ENCODE measurements around the gene CD40. TPM values are rescaled to one million over a fixed set of nuclear protein-coding genes. Genes with fewer than 3 reads are reported as not detected.

Gene CD40
- total and polyA plus RNA-seq, 10 of the 15 experiments (the other 5 are each of a cell fraction or from before 2014, with no cell fraction given): 40.8 to 193 (median 89.5) TPM

GRCh38 chr20:46093531-46093930 is 24.6 kb upstream of the CD40 start:
- H3K4me3 ChIP-seq: no peak overlapping the region
- SMC1A ChIA-PET (ENCODE audit: uncharacterized antibody, unreplicated experiment): interaction anchor here (1.5 kb wide), 1 partner anchor 9 kb away, joined by 4 read pairs; no protein-coding TSS in a partner anchor
- no peaks in the 10 kb centered on the region for H4K20me1 ChIP-seq (ENCODE audit: control insufficient read depth, insufficient read depth)
- H3K9me3 ChIP-seq (replicated peaks; ENCODE audit: control insufficient read depth, insufficient read depth, low read length): no peaks in the 10 kb centered on the region
- H3K27ac ChIP-seq (ENCODE audit: control insufficient read depth, insufficient read depth): no peak overlapping the region
- H2AFZ ChIP-seq (ENCODE audit: control insufficient read depth, low read depth, low read length): no peak overlapping the region
- peaks cover 12% of the 10 kb centered on the region for H3K79me2 ChIP-seq (ENCODE audit: control insufficient read depth, insufficient read depth, low read length)
- CTCF ChIA-PET: interaction anchor here (1.5 to 1.7 kb wide), 2 partner anchors 36 to 39 kb away, joined by 4 to 5 read pairs; no protein-coding TSS in a partner anchor
- POLR2A ChIA-PET: no interaction called here
- RAD21 ChIA-PET (ENCODE audit: unreplicated experiment): no interaction called here
- H3K9ac ChIP-seq (ENCODE audit: control insufficient read depth, insufficient read depth, low read length): no peak overlapping the region
- in situ Hi-C loops (cut with MboI): no loop called here
- H3K36me3 ChIP-seq (ENCODE audit: control insufficient read depth in 2 of 2, insufficient read depth in 2 of 2, low read length in 1 of 2): no peaks in the 10 kb centered on the region
- H3K4me1 ChIP-seq (ENCODE audit: control insufficient read depth, insufficient read depth, low read length): peaks cover 3% of the 10 kb centered on the region; the same call in 1 of the 2 replicates
- DNase-seq (ENCODE audit: low read depth, low spot score) (no peak), ATAC-seq (no peak), FAIRE-seq (no peak)
- WGBS (ENCODE audit: insufficient coverage, insufficient replicate concordance, low lambda C conversion rate, missing lambda C conversion rate): 0% methylated on average over 2 of the region's 2 CpGs
- H3K4me2 ChIP-seq (ENCODE audit: control insufficient read depth, insufficient read depth): no peak overlapping the region
- no TSS peak for BruUV-seq (replicated peaks)
- no peaks in the 10 kb centered on the region for H3K27me3 ChIP-seq (replicated peaks in 1 of 2; ENCODE audit: control insufficient read depth in 2 of 2, insufficient read depth in 2 of 2, low read length in 1 of 2)
- intact Hi-C loops (cut with micrococcal nuclease; ENCODE audit: unreplicated experiment): no loop called here
- TF ChIP-seq PML (IDR thresholded peaks at IDR 0.05; ENCODE audit: low read length) (no peak), RUNX3 (IDR thresholded peaks at IDR 0.05; ENCODE audit: low read length) (peak; percentile 29; the same call in 1 of the 2 replicates), CTCF (IDR thresholded peaks at IDR 0.05 in 2 of 3, conservative IDR thresholded peaks at IDR 0.05 in 1 of 3; ENCODE audit: control insufficient read depth in 2 of 3, extremely low read depth in 1 of 3, insufficient read depth in 1 of 3, low read depth in 3 of 3, low read length in 3 of 3) (peak in 1 of 3 experiments; percentile 5; a peak in 1 of 6 replicates), MLLT1 (IDR thresholded peaks at IDR 0.05) (no peak), RAD21 (IDR thresholded peaks at IDR 0.05; ENCODE audit: insufficient read depth, low read depth, low read length) (0 out of 2 replicates have a peak, but pooled peaks have one; percentile 10)

Measured in GM12878 (cell line).